Measurements from ENCODE around the gene GPR143.

Gene GPR143

GRCh38 chrX:9767375-9767774 is 1.7 kb upstream of the GPR143 start:
- no peak for DNase-seq

GRCh38 chrX:9765072-9765736 is 443 bp downstream of the GPR143 start:
- DNase-seq, result no peak

- DNase-seq, result no peak
Observed at GRCh38 chrX:9759337-9759736, 6.3 kb downstream of the GPR143 start.

- no peak for DNase-seq
Observed at GRCh38 chrX:9758021-9758638, 7.5 kb downstream of the GPR143 start.

- DNase-seq, result no peak
Observed at GRCh38 chrX:9757366-9757765, 8.3 kb downstream of the GPR143 start.

- no peak for DNase-seq
Observed at GRCh38 chrX:9749146-9749692, 16.4 kb downstream of the GPR143 start.

- no peak for DNase-seq
Observed at GRCh38 chrX:9747644-9748043, 18.0 kb downstream of the GPR143 start.

- DNase-seq, result no peak
Observed at GRCh38 chrX:9746148-9746888, 19.3 kb downstream of the GPR143 start.

- no peak for DNase-seq
Observed at GRCh38 chrX:9745417-9746115, 20.1 kb downstream of the GPR143 start.

- no peak for DNase-seq
Observed at GRCh38 chrX:9739130-9739529, 26.5 kb downstream of the GPR143 start.

- DNase-seq, result no peak
Observed at GRCh38 chrX:9738151-9738550, 27.5 kb downstream of the GPR143 start.

- DNase-seq, result no peak
Observed at GRCh38 chrX:9737363-9737762, 28.3 kb downstream of the GPR143 start.

- no peak for DNase-seq
Observed at GRCh38 chrX:9730752-9731151, 34.9 kb downstream of the GPR143 start.

- DNase-seq, result no peak
Observed at GRCh38 chrX:9730078-9730477, 35.6 kb downstream of the GPR143 start.

GRCh38 chrX:9729171-9729885 is 36.3 kb downstream of the GPR143 start:
- no peak for DNase-seq

- no peak for DNase-seq
Observed at GRCh38 chrX:9728261-9728660, 37.4 kb downstream of the GPR143 start.

- DNase-seq, result no peak
Observed at GRCh38 chrX:9724711-9725110, 40.9 kb downstream of the GPR143 start.

- DNase-seq, result no peak
Observed at GRCh38 chrX:9717376-9717775, 48.3 kb downstream of the GPR143 start.

GRCh38 chrX:9710332-9710731 is 55.3 kb downstream of the GPR143 start:
- no peak for DNase-seq

GRCh38 chrX:9708923-9709553 is 56.6 kb downstream of the GPR143 start:
- DNase-seq, result peak; percentile 74

GRCh38 chrX:9708086-9708485 is 57.6 kb downstream of the GPR143 start:
- no peak for DNase-seq
